GM19099 (cell line): ENCODE measurements around the gene CDH15.

Source experiments
- POLR2A ChIP-seq: IDR thresholded peaks from 3 replicates; pipeline ENCODE4 v1.6.1; 2011; ENCODE audit warnings: low read depth; ENCODE audit not compliant: insufficient read length; ENCODE audit errors: extremely low read depth

CDH15 gene

GRCh38 chr16:89244754-89245153, 73.2 kb downstream of the CDH15 start:
- TF ChIP-seq POLR2A: no peak
